K562 (cell line): Measurements from ENCODE around the gene HMG20B. TPM values are rescaled to one million over a fixed set of nuclear protein-coding genes. Genes with fewer than 3 reads are reported as not detected.

ENCODE experiments used
- CEBPZ ChIP-seq: fragments of 150-350 bp; IDR thresholded peaks from 2 replicates; pipeline ENCODE4 v1.6.1; 2014; ENCODE audit warnings: low read depth, mild to moderate bottlenecking, low read length, borderline replicate concordance
- ETV6 ChIP-seq, 3 experiments: fragments of 150-350 bp in 1 of 3; sonication (generic) in 1 of 3; formaldehyde crosslinking in 1 of 3; IDR thresholded peaks; 2 replicates each; pipeline versions ENCODE4 v1.6.1 to v1.8.0; 2014 to 2022; ENCODE audit warnings: borderline replicate concordance in 2 of 3, low read depth in 2 of 3, antibody characterized with exemption in 1 of 3, low read length in 1 of 3, mild to moderate bottlenecking in 1 of 3, missing genetic modification reagents in 1 of 3
- FOXP4 ChIP-seq: sonication (generic); formaldehyde crosslinking; IDR thresholded peaks from 2 replicates; pipeline ENCODE4 v1.8.0; 2022; ENCODE audit warnings: mild to moderate bottlenecking, missing genetic modification reagents, borderline replicate concordance
- ID3 ChIP-seq, 2 experiments: fragments of 250-450 bp in 1 of 2; fragments of 450-650 bp in 1 of 2; sonication (Bioruptor Pico) in 1 of 2; IDR thresholded peaks; 2 replicates each; pipeline versions ENCODE4 v1.6.1 to v1.8.0; 2016 to 2021; ENCODE audit warnings: mild to moderate bottlenecking in 2 of 2, moderate library complexity in 2 of 2, missing compliant biosample characterization in 1 of 2, missing genetic modification characterization in 1 of 2
- POLR2G ChIP-seq: fragments of 200-400 bp; formaldehyde crosslinking; IDR thresholded peaks from 2 replicates; pipeline ENCODE4 v1.6.1; 2017; ENCODE audit warnings: low read depth, mild to moderate bottlenecking, antibody characterized with exemption, low read length, moderate library complexity
- PTBP1 ChIP-seq: fragments of 200-400 bp; formaldehyde crosslinking; IDR thresholded peaks from 2 replicates; pipeline ENCODE4 v1.6.1; 2017; ENCODE audit warnings: low read depth, low read length
- TOE1 ChIP-seq, 2 experiments: fragments of 450-650 bp in 1 of 2; sonication (generic) in 1 of 2; formaldehyde crosslinking in 1 of 2; IDR thresholded peaks; 2 replicates each; pipeline versions ENCODE4 v1.7.1 to v1.8.0; 2016 to 2022; ENCODE audit warnings: borderline replicate concordance in 2 of 2, mild to moderate bottlenecking in 2 of 2, antibody characterized with exemption in 1 of 2, inconsistent platforms in 1 of 2, low read depth in 1 of 2, missing genetic modification reagents in 1 of 2, moderate library complexity in 1 of 2
- TRIM24 ChIP-seq, 2 experiments: fragments of 450-650 bp; IDR thresholded peaks; 2 replicates each; pipeline ENCODE4 v1.6.1; 2016
- ZBTB26 ChIP-seq: fragments of 450-650 bp; formaldehyde crosslinking; IDR thresholded peaks from 2 replicates; pipeline ENCODE4 v1.4.0; 2022; ENCODE audit warnings: missing genetic modification characterization
- ZBTB9 ChIP-seq: fragments of 450-650 bp; formaldehyde crosslinking; IDR thresholded peaks from 2 replicates; pipeline ENCODE4 v1.4.0; 2020; ENCODE audit warnings: mild to moderate bottlenecking, moderate library complexity
- ZNF511 ChIP-seq: sonication (generic); formaldehyde crosslinking; IDR thresholded peaks from 2 replicates; pipeline ENCODE4 v1.8.0; 2022; ENCODE audit warnings: mild to moderate bottlenecking, missing genetic modification reagents
- ZNF512 ChIP-seq: IDR thresholded peaks from 2 replicates; pipeline ENCODE4 v1.6.1; 2016; ENCODE audit warnings: missing genetic modification characterization, missing compliant biosample characterization
- ZNF583 ChIP-seq: fragments of 250-450 bp; sonication (Bioruptor Pico); IDR thresholded peaks from 2 replicates; pipeline ENCODE4 v1.4.0; 2020
- ZNF586 ChIP-seq: fragments of 450-650 bp; formaldehyde crosslinking; conservative IDR thresholded peaks from 2 replicates; pipeline ENCODE4 v1.4.0; 2020; ENCODE audit warnings: mild to moderate bottlenecking, moderate library complexity
- ZNF717 ChIP-seq: fragments of 250-450 bp; sonication (Bioruptor Pico); IDR thresholded peaks from 2 replicates; pipeline ENCODE4 v1.5.0; 2021
- polyA plus RNA-seq, 8 experiments: library from polyadenylated mRNA; depleted of rRNA in 4 of 8; stranded (reverse) in 5 of 8; unstranded in 3 of 8; fragments of >200 nt; fragmentation: Nextera tagmentation in 2 of 8; fragmentation: Illumina TruSeq in 1 of 8; extraction: Ambion mirVana in 2 of 8; extraction: Trizol in 1 of 8; gene quantifications; 2 replicates each; pipeline versions ENCODE4 v1.2.1 to v1.2.3, GENCODE V29; 2011 to 2014; ENCODE audit warnings: inconsistent platforms in 1 of 8, missing spikeins in 1 of 8
- total RNA-seq, 7 experiments: library from RNA; depleted of rRNA in 6 of 7; stranded (reverse); fragments of >200 nt in 6 of 7; fragmentation: Illumina TruSeq in 2 of 7; extraction: Trizol in 2 of 7; gene quantifications; 2 replicates each; pipeline versions ENCODE4 v1.2.1 to v1.2.3, GENCODE V29; 2011 to 2021; ENCODE audit warnings: low replicate concordance in 1 of 7

HMG20B gene
- total and polyA plus RNA-seq, 9 of the 15 experiments (the other 6 are each of a cell fraction or from before 2014, with no cell fraction given), result 0.35 to 172 (median 38.6) TPM

- TF ChIP-seq CEBPZ (no peak), FOXP4 (no peak), TRIM24 (IDR thresholded peaks at IDR 0.05) (no peak), ZNF586 (no peak), TOE1 (IDR thresholded peaks at IDR 0.05; ENCODE audit: borderline replicate concordance) (no peak), TOE1 (CRISPR knock-in tag; IDR thresholded peaks at IDR 0.05; ENCODE audit: borderline replicate concordance, low read depth) (no peak), ZBTB26 (no peak), ZNF583 (CRISPR knock-in tag) (no peak), ID3 (CRISPR knock-in tag; IDR thresholded peaks at IDR 0.05) (no peak), ID3 (tag; IDR thresholded peaks at IDR 0.05) (no peak), ZNF512 (no peak), PTBP1 (0 out of 2 replicates have a peak, but pooled peaks have one; percentile 38), ETV6 (IDR thresholded peaks at IDR 0.05; ENCODE audit: borderline replicate concordance in 1 of 2, low read depth in 2 of 2, low read length in 1 of 2) (no peak), ETV6 (CRISPR knock-in tag; IDR thresholded peaks at IDR 0.05; ENCODE audit: borderline replicate concordance) (no peak), ZBTB9 (CRISPR knock-in tag) (no peak), POLR2G (peak; percentile 21), ZNF717 (no peak), ZNF511 (CRISPR knock-in tag) (no peak)
These were observed 35.7 kb upstream of the HMG20B start (continued) for GRCh38 chr19:3537101-3537437.
